GM19452 (cell line): ENCODE measurements around the gene FRMPD3.

ENCODE experiments used
- ATAC-seq: cut with Tn5 transposase; IDR thresholded peaks from one replicate; pipeline ENCODE4 v1.9.1; 2021; ENCODE audit not compliant: unreplicated experiment

Gene FRMPD3

DNA sequence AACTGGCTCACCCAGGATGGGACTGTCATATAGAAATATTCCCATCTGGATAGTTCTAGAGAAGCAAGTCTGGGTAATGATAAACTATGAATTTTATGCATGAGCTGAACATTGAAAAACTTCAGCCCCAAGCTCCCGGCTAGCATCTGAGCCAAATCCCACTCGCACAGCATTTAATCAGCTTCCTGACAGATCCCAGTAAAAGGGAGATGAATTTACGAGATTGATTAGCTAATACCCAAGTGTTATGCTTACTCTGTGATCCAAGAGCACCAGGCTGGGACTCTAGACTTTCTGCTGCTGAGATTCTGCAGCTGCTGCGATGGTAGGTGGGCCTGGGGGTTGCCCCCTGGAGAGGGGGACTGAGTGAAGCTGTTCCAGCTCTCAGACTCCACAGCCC, 28.0 kb downstream of the FRMPD3 start:
- no peak for ATAC-seq

DNA sequence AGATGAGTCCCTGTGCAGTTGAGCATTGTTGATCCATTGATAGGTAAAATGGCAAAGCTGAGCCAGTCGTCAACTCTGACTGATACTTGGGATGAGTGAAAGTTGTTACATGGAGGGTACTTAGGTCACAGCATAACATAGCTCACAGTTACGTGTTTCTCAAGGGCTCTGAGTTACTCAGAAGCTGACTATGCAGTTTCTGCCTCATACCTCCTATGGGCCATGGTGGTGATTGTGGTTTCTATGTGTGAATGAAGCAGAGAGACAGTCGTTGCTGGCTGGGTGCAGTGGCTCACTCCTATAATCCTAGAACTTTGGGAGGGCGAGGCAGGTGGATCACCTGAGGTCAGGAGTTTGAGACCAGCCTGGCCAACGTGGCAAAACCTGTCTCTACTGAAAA, 30.8 kb downstream of the FRMPD3 start:
- no peak for ATAC-seq

DNA sequence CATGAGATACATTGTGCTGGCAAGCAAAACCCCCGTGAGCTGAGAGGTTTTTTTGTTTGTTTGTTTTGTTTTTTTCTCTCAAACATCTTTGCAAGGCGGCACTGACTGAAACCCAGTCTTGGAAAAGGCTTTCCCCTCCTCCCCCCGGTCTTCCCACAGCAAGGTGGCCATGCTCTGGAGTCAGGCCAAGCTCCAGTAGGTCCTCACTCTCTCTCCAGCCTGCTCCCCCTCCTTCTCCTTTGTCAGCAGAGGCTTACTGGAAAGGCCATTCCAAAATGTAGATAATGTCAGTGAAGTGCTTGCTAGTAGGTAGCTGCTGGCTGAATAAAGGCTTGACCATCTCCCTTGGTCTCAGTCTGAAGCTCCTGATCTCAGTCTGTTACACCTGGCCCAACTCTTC, 32.6 kb downstream of the FRMPD3 start:
- no peak for ATAC-seq

DNA sequence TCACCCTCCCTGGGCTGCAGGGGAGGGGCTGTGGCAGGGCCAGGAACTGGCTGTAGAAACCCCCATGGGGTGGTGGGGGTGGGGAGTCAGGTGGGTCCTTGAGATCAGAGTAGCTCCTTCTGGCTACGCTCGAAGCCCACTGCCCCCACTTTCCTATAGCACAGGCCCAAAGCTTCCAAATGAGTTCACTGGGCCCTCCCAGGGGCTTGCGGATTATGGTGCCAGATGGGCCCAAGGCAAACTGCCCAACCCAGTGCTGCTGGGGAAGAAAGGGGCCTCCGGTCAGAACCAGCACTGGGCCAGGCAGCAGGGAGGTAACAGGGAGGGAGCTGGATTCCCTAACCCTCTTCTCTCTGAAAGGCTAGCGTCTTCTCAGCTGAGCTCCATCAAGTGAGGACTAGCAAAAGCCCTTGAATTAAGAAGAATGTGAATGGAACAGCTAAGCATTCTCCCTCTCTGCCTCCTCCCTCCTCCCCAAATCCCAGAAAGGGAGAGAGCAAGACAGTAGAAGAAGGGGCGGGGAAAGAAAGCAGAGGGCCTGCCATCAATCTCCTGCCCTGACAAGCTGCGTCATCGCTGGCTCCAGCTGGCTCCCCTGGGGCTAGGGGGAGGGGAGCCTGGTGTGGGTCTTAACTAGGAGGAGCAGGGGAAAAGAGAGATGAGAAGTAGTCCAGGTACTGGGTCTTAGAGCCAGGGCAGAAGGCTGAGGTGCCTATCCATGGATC, 34.7 kb downstream of the FRMPD3 start:
- no peak for ATAC-seq

DNA sequence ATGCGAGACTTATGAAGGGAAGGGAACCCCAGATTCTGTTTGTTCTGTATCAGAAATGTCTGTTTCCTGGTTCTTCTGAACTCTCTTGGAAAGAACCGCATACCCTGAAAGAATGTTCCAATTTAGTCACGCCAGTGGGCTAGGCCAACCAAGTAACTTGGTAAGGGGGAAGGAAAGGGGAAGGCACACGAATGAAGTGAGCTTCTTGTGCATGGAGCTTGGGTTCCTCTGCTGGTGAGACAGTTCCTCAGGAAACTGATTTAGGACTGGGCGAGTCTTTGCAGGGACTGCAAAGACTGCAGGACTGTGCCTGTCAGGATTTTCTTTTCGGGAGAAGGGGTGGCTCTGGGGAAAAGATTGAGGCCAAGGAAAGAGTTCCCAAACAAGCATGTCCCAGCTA, 35.6 kb downstream of the FRMPD3 start:
- no peak for ATAC-seq

DNA sequence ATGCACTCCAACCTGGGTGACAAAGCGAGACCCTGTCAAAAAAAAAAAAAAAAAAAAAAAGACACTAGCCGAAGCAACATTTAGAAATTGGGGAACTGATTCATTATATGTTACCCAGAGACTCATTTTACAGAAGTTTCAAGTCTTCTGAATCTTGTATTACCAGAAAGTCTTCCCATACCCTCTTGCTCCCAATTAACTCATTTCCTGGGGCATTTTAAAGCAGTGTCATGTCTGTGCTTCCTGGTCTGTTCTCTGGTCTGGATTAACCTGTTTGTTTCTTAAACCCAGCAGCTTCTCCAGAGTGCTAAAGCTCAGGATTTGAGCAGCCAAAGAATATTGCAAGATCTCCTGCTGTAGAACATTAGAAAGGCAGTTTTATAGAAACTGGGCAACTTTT, 43.7 kb downstream of the FRMPD3 start:
- no peak for ATAC-seq

DNA sequence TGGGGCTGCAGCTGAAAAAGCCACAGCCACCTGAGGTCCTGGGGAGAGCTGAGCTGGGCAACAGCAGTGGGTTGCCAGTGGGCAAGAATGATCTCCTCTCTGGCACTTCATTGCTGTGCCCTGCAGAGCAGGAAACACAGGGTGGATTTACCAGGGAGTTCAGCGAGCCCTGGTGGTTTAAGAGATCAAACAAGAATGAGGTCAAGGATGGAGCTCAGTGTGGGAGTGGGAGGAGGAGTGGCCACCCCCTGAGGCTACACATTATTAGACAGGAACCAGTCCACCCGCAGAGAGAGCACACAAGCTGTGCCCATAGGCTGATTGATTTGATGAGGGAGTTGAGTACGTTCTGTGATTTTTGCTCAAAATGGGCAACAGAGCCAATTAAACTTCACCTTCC, 47.3 kb downstream of the FRMPD3 start:
- ATAC-seq = no peak
